ENCODE results near the gene TRAF7. TPM values are rescaled to one million over a fixed set of nuclear protein-coding genes. Genes with fewer than 3 reads are reported as not detected.
"Not testable (repeated sequence)": the region's sequence is repeated elsewhere in the genome, so short reads cannot be mapped to it uniquely, and the experiment has no call there.

The TRAF7 gene
- total RNA-seq, result 62.1 to 71.3 TPM (median 63.4 TPM) in 3 replicates
- long read RNA-seq, transcript TRAF7-201 (21 exons, 3,700 nt), result major isoform, 89 of 174 reads
- long read RNA-seq, partial matches to known transcripts, result 59 of 174 reads
- long read RNA-seq, other reads (novel, unspliced or antisense), result 26 of 174 reads

DNA sequence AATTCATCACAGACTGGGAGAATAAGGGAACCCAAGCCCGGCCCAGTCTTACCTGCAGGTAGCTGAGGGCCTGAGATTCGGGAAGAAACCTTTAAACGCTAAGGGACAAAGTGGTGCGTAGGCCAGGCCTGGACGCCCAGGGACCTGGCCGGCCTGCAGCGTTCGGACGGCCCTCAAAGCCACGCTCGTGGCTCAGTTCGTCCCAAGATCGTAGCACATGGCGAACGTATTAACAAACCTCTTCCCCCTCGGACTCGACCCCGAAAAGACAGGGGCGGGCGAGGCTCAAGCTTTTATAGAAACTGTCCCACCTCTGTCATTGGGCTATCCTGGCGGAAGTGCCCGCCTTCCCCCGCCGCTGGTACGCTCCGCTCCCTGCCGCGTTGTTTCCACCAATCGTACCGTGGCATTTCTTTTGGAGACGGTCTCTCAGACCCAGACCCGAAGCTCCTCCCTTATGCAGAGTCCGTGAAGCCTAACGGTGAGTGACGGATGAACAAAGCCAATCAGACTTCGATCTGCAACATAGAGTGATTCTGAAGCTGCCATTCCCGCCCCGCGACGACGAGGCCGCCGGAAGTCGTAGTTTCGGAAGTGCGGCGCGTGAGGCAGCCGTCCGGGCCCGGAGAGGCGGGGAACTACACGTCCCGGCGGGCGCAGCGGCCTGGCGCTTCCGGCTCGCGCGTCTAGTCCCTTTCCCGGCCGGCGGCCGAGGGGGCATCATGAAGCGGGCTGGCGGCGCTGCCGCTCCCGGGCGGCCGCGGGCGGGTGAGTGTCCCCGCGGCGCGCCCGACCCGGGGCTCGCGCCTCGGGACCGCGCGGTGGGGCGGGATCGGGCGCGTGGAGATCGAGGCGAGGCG is at the start of gene TRAF7:
Gene TRAF7, plus strand, starts transcription at position 692 of the 860 bp plus-strand sequence. CDS start 8,139 bp downstream, outside the sequence.
- Mint-ChIP-seq H3K36me3 (ENCODE audit: low read depth) (peaks cover 3% of the 10 kb centered on the region), H3K4me1 (ENCODE audit: low read depth) (peaks cover 74% of the 10 kb centered on the region), H3K27me3 (ENCODE audit: low read depth) (no peaks in the 10 kb centered on the region), H3K9me3 (ENCODE audit: low read depth) (no peaks in the 10 kb centered on the region), H3K27ac (ENCODE audit: unreplicated experiment) (peak within 1 kb of the TSS; percentile 89), H3K4me3 (ENCODE audit: unreplicated experiment) (peak within 1 kb of the TSS; percentile 91)
- TF ChIP-seq, protein P1, sequence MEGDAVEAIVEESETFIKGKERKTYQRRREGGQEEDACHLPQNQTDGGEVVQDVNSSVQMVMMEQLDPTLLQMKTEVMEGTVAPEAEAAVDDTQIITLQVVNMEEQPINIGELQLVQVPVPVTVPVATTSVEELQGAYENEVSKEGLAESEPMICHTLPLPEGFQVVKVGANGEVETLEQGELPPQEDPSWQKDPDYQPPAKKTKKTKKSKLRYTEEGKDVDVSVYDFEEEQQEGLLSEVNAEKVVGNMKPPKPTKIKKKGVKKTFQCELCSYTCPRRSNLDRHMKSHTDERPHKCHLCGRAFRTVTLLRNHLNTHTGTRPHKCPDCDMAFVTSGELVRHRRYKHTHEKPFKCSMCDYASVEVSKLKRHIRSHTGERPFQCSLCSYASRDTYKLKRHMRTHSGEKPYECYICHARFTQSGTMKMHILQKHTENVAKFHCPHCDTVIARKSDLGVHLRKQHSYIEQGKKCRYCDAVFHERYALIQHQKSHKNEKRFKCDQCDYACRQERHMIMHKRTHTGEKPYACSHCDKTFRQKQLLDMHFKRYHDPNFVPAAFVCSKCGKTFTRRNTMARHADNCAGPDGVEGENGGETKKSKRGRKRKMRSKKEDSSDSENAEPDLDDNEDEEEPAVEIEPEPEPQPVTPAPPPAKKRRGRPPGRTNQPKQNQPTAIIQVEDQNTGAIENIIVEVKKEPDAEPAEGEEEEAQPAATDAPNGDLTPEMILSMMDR (IDR thresholded peaks at IDR 0.05), result no peak
- DNase-seq (ENCODE audit: low spot score), result peak; percentile 99

DNA sequence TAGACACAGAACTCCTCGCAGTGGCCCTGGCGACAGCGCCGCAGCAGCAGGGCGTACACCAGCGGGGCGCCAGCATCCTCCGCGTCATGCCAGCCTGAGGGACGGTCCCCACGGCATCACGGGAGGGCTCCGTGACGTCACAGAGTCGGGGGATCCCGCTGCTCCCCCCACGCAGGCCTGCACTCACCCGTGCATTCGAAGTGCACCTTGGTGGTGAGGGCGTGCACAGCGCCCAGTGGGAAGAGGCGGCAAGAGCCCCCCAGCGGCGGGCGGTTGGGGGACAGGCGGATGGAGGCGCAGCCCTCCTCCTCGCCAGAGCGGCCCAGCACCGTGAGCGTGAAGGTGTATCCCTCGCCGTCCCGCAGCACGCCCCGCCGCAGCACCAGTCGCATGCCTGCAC is 49.4 kb upstream of the TRAF7 start:
- H3K36me3 Mint-ChIP-seq (ENCODE audit: low read depth); H3K4me3 Mint-ChIP-seq (ENCODE audit: unreplicated experiment); DNase-seq (ENCODE audit: low spot score); H3K4me1 Mint-ChIP-seq (ENCODE audit: low read depth); H3K27me3 Mint-ChIP-seq (ENCODE audit: low read depth); H3K9me3 Mint-ChIP-seq (ENCODE audit: low read depth); H3K27ac Mint-ChIP-seq (ENCODE audit: unreplicated experiment): not testable (repeated sequence)

DNA sequence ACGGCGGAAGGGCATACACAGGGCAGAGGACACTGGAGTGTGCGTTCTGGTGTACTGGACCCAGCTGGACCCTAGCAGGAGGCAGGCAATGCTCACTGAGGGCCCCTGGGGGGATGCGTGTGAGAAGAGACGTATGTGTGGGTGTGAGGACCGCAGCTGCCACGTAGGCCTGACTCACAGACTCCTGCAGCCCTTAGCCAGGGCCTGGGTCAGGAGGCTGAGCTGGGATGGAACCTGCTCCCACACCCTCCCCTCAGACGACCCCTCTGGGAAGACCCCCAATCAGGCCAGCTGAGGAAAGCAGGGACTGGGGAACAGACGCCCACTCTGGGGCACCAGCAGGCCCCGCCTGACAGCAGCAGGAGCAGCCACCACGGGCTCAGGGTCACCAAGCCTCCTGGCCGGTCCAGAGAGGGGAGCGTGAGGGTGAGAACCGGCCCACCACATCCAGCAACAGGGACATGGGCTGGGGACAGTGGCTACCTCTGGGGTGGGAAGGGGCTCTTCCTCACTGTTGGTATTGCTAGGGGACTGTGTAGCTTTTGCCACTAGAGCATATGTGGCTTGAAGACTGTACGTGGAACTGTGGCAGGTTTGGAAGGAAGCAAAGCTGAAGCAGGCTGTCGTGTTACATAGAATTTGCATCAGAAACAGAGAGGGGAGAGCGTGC is 48.3 kb upstream of the TRAF7 start:
- not testable (repeated sequence) for H3K4me1 Mint-ChIP-seq (ENCODE audit: low read depth); H3K27me3 Mint-ChIP-seq (ENCODE audit: low read depth); DNase-seq (ENCODE audit: low spot score); H3K9me3 Mint-ChIP-seq (ENCODE audit: low read depth); H3K4me3 Mint-ChIP-seq (ENCODE audit: unreplicated experiment); H3K36me3 Mint-ChIP-seq (ENCODE audit: low read depth)
- H3K27ac Mint-ChIP-seq (ENCODE audit: unreplicated experiment), result peak overlapping the region; percentile 65

DNA sequence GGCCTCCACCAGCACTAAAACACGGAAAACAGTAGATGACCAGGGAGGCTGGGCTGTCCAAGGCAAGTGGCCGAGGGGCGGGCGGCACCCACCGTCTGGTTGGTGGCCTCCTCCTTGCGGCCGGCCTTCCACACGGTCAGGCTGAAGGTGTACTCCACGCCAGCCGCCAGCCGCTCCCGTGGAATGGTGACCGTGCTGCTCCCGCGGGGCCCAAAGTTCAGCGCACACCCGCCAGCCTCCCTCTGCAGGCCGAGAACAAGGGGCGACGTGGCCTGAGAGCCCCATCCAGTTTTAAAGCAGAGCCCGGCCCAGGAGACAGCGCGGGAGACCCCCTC is 47.8 kb upstream of the TRAF7 start:
- not testable (repeated sequence) for H3K4me3 Mint-ChIP-seq (ENCODE audit: unreplicated experiment); H3K4me1 Mint-ChIP-seq (ENCODE audit: low read depth); H3K9me3 Mint-ChIP-seq (ENCODE audit: low read depth); H3K36me3 Mint-ChIP-seq (ENCODE audit: low read depth); H3K27ac Mint-ChIP-seq (ENCODE audit: unreplicated experiment); DNase-seq (ENCODE audit: low spot score); H3K27me3 Mint-ChIP-seq (ENCODE audit: low read depth)

DNA sequence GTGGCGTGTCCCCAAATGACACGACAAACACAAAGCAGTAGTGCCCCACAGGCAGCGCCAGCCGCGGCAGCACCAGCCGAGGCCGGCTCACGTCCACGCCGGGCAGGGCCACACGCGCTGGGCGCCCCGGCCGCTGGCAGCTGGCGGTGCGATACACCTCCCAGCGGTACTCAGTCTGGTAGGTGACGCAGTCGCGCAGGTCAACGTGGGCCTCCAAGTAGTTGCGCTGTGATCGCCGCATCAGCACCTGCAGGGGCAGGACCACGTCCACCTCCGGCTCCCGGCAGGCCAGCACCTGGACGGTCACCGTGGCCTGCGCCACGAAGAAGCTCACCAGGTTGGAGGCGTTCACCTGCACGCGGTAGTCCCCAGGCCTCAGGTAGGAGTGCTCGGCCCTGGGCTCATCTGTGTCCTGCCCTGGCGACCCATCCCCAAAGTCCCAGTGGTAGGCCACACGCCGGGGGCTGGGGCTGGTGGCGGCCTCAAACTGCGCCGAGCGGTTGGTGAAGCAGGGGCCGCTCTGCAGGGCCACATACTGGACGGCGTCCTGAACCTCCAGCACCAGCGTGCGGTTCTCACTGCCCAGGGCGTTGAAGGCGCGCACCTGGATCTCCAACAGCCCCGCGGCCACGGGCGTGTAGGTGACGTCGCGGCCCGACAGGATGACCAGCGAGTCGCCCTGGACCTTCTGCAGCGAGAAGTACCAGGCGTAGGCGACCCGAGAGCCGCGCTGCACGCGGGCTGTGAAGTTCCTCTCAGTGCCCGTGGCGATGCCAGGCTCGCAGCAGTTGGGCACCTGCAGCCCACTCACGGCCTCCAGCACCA is 46.9 kb upstream of the TRAF7 start:
- H3K27ac Mint-ChIP-seq (ENCODE audit: unreplicated experiment); H3K4me3 Mint-ChIP-seq (ENCODE audit: unreplicated experiment); H3K4me1 Mint-ChIP-seq (ENCODE audit: low read depth); H3K9me3 Mint-ChIP-seq (ENCODE audit: low read depth); H3K27me3 Mint-ChIP-seq (ENCODE audit: low read depth); H3K36me3 Mint-ChIP-seq (ENCODE audit: low read depth): not testable (repeated sequence)
- DNase-seq (ENCODE audit: low spot score), result peak; percentile 88

DNA sequence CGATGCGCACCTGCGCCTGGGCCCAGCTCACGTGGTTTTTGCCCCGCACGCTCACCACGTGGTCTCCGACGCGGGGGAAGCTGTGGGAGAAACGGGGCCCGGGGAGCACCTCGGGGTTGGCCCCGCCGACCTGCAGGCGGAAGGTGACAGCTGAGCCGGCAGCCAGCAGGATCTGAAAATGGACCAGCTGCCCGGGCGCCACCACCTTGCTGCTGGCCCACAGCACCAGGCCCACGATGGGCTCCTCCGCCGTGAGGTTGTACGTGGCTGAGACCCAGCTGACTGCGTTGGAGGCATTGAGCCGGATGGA is 46.4 kb upstream of the TRAF7 start:
- H3K36me3 Mint-ChIP-seq (ENCODE audit: low read depth); H3K27me3 Mint-ChIP-seq (ENCODE audit: low read depth); H3K27ac Mint-ChIP-seq (ENCODE audit: unreplicated experiment); H3K4me1 Mint-ChIP-seq (ENCODE audit: low read depth); H3K9me3 Mint-ChIP-seq (ENCODE audit: low read depth); DNase-seq (ENCODE audit: low spot score); H3K4me3 Mint-ChIP-seq (ENCODE audit: unreplicated experiment): not testable (repeated sequence)

DNA sequence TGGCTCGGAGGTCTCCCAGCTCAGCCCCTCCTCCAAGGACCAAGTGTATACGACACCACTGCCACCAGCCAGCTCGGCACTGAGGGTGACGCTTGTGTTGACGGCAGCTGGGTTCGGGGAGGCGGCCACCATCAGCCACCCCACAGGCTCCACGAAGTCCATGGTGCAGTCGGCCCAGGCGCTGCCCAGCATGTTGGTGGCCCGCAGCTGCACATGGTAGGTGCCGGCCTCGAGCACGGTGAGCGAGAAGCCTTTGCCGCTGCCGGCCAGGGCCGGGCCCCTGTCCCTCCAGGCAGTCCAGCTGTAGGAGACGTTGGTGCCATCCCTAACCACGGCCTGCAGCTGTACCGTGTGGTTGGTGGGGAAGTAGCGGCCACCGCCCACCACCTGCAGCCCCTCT is 45.7 kb upstream of the TRAF7 start:
- not testable (repeated sequence) for H3K4me1 Mint-ChIP-seq (ENCODE audit: low read depth); DNase-seq (ENCODE audit: low spot score); H3K9me3 Mint-ChIP-seq (ENCODE audit: low read depth); H3K4me3 Mint-ChIP-seq (ENCODE audit: unreplicated experiment); H3K27me3 Mint-ChIP-seq (ENCODE audit: low read depth); H3K36me3 Mint-ChIP-seq (ENCODE audit: low read depth); H3K27ac Mint-ChIP-seq (ENCODE audit: unreplicated experiment)

DNA sequence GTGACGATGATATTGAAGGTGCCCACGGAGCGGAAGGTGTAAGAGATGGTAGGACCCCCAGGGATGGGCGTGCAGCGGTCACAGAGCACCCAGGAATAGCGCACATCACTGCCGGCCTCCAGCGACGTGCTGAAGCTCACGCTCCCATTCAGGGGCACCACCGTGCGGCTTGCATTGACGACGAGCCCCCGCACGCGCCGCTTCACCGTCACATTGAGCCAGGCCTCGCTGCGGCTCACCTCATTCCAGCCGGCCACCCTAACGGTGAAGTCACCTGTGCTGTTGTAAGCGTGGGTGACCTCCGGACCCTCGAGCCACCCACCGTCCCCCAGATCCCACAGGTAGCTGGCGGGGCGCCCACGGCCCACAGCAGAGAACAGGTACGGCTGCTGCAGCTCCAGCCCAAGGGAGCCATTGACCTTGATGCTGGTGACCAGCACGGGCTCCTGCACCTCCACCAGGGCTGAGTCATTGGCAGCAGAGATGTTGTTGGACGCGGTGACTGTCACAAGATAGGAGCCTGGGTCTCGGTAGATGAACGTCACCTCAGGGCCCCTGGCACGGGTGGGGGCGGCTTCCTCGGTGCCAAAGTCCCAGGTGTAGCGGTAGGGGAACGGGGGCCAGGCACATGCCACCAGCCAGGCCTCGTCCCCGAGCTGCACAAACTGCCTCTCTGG is 45.1 kb upstream of the TRAF7 start:
- not testable (repeated sequence) for H3K27me3 Mint-ChIP-seq (ENCODE audit: low read depth); H3K4me3 Mint-ChIP-seq (ENCODE audit: unreplicated experiment); H3K36me3 Mint-ChIP-seq (ENCODE audit: low read depth); H3K4me1 Mint-ChIP-seq (ENCODE audit: low read depth); H3K9me3 Mint-ChIP-seq (ENCODE audit: low read depth); H3K27ac Mint-ChIP-seq (ENCODE audit: unreplicated experiment)
- peak; percentile 75 for DNase-seq (ENCODE audit: low spot score)

DNA sequence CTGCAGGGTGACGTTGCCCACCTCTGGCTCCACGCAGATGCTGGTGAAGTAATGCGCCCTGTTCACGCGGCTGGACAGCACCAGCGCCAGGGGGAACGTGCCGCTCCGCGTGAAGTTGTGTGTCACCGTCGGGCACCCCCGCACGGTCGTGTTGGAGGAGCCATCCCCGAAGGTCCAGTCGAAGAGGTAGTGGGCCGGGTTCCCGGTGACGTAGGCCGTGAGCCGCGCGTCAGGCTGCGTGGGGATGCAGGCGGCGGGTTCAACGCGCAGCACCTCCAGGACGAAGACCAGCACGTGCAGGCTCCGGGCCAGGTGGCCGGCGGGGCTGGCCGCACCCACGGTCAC is 44.6 kb upstream of the TRAF7 start:
- DNase-seq (ENCODE audit: low spot score); H3K4me3 Mint-ChIP-seq (ENCODE audit: unreplicated experiment); H3K27me3 Mint-ChIP-seq (ENCODE audit: low read depth); H3K9me3 Mint-ChIP-seq (ENCODE audit: low read depth); H3K27ac Mint-ChIP-seq (ENCODE audit: unreplicated experiment); H3K36me3 Mint-ChIP-seq (ENCODE audit: low read depth); H3K4me1 Mint-ChIP-seq (ENCODE audit: low read depth): not testable (repeated sequence)

DNA sequence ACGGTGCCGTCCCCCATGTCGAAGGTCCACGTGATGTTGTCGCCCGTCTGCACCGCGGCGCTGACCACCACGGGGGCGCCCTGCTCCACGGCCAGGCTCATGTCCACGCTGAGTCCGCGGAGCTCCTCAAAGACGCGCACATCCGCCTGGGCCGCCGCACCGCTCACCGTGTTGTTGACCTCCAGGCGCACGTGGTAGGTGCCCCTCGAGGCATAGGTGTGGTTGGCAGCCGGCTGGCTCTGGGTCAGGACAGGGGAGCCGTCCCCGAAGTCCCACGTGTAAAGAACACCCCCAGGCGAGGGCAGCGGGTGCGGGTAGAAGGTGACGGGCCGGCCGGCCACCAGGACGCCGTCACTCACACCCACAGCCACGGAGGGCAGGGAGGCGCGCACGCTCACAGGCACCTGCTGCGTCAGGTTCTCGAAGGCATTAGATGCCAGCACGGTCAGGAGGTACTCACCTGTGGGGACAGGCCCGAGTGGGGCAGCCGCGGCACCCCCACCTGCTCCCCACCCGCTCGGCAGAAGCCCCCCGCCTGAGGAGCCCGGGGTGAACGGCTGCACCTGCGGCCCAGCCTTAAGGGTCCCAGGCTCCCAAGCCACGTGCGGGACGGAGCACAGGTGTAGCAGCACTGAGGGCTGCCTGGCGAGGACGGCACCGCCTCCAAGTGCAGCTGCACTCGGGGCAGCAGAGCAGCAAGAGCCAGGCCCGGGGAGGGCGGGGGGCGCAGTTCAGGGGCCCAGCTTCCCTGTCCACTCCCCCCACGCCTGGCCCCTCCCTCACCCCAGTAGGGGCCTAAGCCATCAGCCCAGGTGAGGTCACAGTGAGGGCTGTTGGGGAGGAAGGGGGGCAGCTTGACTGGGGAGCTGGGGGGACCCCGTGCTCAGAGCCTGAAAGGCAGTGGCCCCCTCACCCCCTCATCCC is 43.9 kb upstream of the TRAF7 start:
- H3K27me3 Mint-ChIP-seq (ENCODE audit: low read depth); H3K27ac Mint-ChIP-seq (ENCODE audit: unreplicated experiment): not testable (repeated sequence)

More for the DNA sequence above, 43.9 kb upstream of the TRAF7 start:
- not testable (repeated sequence) for H3K4me1 Mint-ChIP-seq (ENCODE audit: low read depth); H3K9me3 Mint-ChIP-seq (ENCODE audit: low read depth); H3K36me3 Mint-ChIP-seq (ENCODE audit: low read depth); H3K4me3 Mint-ChIP-seq (ENCODE audit: unreplicated experiment); DNase-seq (ENCODE audit: low spot score)

Data from chondrocyte (in vitro differentiated cells).